22Rv1 (cell line): ENCODE results near the gene NKX2-1.

Experiments
- ZFX ChIP-seq: fragments of 450-650 bp; IDR thresholded peaks from 2 replicates; pipeline ENCODE4 v1.6.1; 2017; ENCODE audit warnings: antibody characterized with exemption, borderline replicate concordance
- TF ChIP-seq, protein P1 (sequence below): fragments of 450-650 bp; IDR thresholded peaks from 2 replicates; pipeline ENCODE4 v1.5.1; 2017; ENCODE audit warnings: mild to moderate bottlenecking

DNA sequence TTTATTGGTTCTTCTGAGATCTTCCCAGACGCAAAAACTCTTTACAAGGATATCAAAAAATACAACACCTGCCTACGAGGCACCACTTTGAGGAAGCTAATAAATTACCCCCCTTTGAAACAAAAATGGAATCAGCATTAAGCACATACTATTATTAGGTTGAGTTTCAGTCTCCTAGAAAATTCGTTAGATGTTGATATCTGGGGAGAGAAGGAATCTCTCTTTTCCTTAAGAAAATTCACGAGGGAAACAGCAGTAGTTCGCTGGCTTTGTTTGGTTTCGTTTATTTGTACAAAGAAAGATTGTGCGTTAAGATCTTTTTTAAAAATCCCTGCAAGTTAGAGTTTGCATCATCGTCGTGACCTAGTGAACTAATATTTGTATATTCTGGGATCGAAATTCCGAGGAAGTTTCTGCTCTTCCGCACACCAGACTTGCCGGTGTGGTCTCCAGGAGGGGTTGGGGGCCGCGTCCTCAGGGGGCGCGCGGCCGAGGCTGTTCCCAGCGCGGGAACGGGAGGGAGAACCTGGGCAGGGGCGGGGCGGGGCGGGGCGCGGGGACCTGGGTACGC lies 12.1 kb downstream of the NKX2-1 start:
- TF ChIP-seq, protein P1, sequence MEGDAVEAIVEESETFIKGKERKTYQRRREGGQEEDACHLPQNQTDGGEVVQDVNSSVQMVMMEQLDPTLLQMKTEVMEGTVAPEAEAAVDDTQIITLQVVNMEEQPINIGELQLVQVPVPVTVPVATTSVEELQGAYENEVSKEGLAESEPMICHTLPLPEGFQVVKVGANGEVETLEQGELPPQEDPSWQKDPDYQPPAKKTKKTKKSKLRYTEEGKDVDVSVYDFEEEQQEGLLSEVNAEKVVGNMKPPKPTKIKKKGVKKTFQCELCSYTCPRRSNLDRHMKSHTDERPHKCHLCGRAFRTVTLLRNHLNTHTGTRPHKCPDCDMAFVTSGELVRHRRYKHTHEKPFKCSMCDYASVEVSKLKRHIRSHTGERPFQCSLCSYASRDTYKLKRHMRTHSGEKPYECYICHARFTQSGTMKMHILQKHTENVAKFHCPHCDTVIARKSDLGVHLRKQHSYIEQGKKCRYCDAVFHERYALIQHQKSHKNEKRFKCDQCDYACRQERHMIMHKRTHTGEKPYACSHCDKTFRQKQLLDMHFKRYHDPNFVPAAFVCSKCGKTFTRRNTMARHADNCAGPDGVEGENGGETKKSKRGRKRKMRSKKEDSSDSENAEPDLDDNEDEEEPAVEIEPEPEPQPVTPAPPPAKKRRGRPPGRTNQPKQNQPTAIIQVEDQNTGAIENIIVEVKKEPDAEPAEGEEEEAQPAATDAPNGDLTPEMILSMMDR: no peak
- TF ChIP-seq ZFX: no peak
